Trophoblast cell (in vitro differentiated cells and primary cell): ENCODE measurements around the gene FGR.
A peak's percentile ranks its signal among the peaks of the same experiment; 100 is the strongest.

Experiments used
- DNase-seq, 2 donors: peaks; one replicate each; pipeline ENCODE4 v3.0.0-alpha.2; 2016
- H2AFZ ChIP-seq: 2 replicates; pipeline ENCODE4 v1.6.1; 2013; ENCODE audit warnings: low read length, moderate library complexity, mild to moderate bottlenecking; ENCODE audit not compliant: insufficient read depth, poor library complexity
- H2AK5ac ChIP-seq: 2 replicates; pipeline ENCODE4 v1.6.1; 2013; ENCODE audit warnings: mild to moderate bottlenecking, low read length
- H2BK120ac ChIP-seq: 2 replicates; pipeline ENCODE4 v1.6.1; 2013; ENCODE audit warnings: low read length, mild to moderate bottlenecking, moderate library complexity; ENCODE audit not compliant: insufficient read depth, poor library complexity
- H2BK12ac ChIP-seq: 2 replicates; pipeline ENCODE4 v1.6.1; 2013; ENCODE audit warnings: mild to moderate bottlenecking, low read length, moderate library complexity
- H2BK5ac ChIP-seq: 2 replicates; pipeline ENCODE4 v1.6.1; 2013; ENCODE audit warnings: low read length, low read depth, moderate library complexity, mild to moderate bottlenecking; ENCODE audit not compliant: poor library complexity
- H3K14ac ChIP-seq: 2 replicates; pipeline ENCODE4 v1.6.1; 2013; ENCODE audit warnings: mild to moderate bottlenecking, low read length
- H3K18ac ChIP-seq: 2 replicates; pipeline ENCODE4 v1.6.1; 2013; ENCODE audit warnings: mild to moderate bottlenecking, low read length
- H3K23ac ChIP-seq: 2 replicates; pipeline ENCODE4 v1.6.1; 2013; ENCODE audit warnings: low read length
- H3K27ac ChIP-seq: 2 replicates; pipeline ENCODE4 v1.5.1; 2013; ENCODE audit warnings: low read depth, mild to moderate bottlenecking, inconsistent platforms, low read length, moderate library complexity
- H3K27me3 ChIP-seq: 2 replicates; pipeline ENCODE4 v1.6.1; 2013; ENCODE audit warnings: inconsistent platforms, mild to moderate bottlenecking, low read length, moderate library complexity; ENCODE audit not compliant: insufficient read depth
- H3K36me3 ChIP-seq, 2 experiments: 1 replicate in 1 of 2; 2 replicates in 1 of 2; pipeline ENCODE4 v1.6.1; 2013; ENCODE audit warnings: low read length in 2 of 2, mild to moderate bottlenecking in 2 of 2, moderate library complexity in 1 of 2; ENCODE audit not compliant: insufficient read depth in 2 of 2, control insufficient read depth in 1 of 2
- H3K4ac ChIP-seq: 2 replicates; pipeline ENCODE4 v1.6.1; 2013; ENCODE audit warnings: low read depth, mild to moderate bottlenecking, low read length, moderate library complexity
- H3K4me1 ChIP-seq, 2 experiments: 1 replicate in 1 of 2; 2 replicates in 1 of 2; pipeline ENCODE4 v1.6.1; 2013; ENCODE audit warnings: low read length in 2 of 2, mild to moderate bottlenecking in 2 of 2, moderate library complexity in 1 of 2; ENCODE audit not compliant: insufficient read depth in 2 of 2, control insufficient read depth in 1 of 2
- H3K4me2 ChIP-seq: 2 replicates; pipeline ENCODE4 v1.6.1; 2013; ENCODE audit warnings: inconsistent platforms, mild to moderate bottlenecking, low read length, moderate library complexity
- H3K4me3 ChIP-seq: 2 replicates; pipeline ENCODE4 v1.5.1; 2013; ENCODE audit warnings: mild to moderate bottlenecking, low read depth, low read length, inconsistent platforms
- H3K79me1 ChIP-seq: one replicate; pipeline ENCODE4 v1.6.1; 2013; ENCODE audit warnings: low read length
- H3K79me2 ChIP-seq: 2 replicates; pipeline ENCODE4 v1.6.1; 2013; ENCODE audit warnings: low read length, mild to moderate bottlenecking; ENCODE audit not compliant: control insufficient read depth, insufficient read depth, poor library complexity
- H3K9ac ChIP-seq: 2 replicates; pipeline ENCODE4 v1.6.1; 2013; ENCODE audit warnings: mild to moderate bottlenecking, low read length
- H3K9me3 ChIP-seq: 2 replicates; pipeline ENCODE4 v1.6.1; 2013; ENCODE audit warnings: low read depth, mild to moderate bottlenecking, control low read depth, inconsistent platforms, low read length; ENCODE audit not compliant: insufficient read depth
- H4K12ac ChIP-seq: 2 replicates; pipeline ENCODE4 v1.6.1; 2013; ENCODE audit warnings: low read depth, mild to moderate bottlenecking, low read length, moderate library complexity
- H4K8ac ChIP-seq: 2 replicates; pipeline ENCODE4 v1.6.1; 2013; ENCODE audit warnings: low read depth, mild to moderate bottlenecking, low read length, moderate library complexity
- H4K91ac ChIP-seq: one replicate; pipeline ENCODE4 v1.6.1; 2013; ENCODE audit warnings: low read depth, mild to moderate bottlenecking, low read length, moderate library complexity
- WGBS: extraction: QIAGEN DNeasy Blood & Tissue Kit; methylation state at CpG from one replicate; pipeline ENCODE4 v1.1.7; 2013; ENCODE audit warnings: missing lambda C conversion rate; ENCODE audit not compliant: insufficient read length, insufficient coverage; ENCODE audit errors: extremely low coverage; 5-methylcytosine and 5-hydroxymethylcytosine counted together

The FGR gene

DNA sequence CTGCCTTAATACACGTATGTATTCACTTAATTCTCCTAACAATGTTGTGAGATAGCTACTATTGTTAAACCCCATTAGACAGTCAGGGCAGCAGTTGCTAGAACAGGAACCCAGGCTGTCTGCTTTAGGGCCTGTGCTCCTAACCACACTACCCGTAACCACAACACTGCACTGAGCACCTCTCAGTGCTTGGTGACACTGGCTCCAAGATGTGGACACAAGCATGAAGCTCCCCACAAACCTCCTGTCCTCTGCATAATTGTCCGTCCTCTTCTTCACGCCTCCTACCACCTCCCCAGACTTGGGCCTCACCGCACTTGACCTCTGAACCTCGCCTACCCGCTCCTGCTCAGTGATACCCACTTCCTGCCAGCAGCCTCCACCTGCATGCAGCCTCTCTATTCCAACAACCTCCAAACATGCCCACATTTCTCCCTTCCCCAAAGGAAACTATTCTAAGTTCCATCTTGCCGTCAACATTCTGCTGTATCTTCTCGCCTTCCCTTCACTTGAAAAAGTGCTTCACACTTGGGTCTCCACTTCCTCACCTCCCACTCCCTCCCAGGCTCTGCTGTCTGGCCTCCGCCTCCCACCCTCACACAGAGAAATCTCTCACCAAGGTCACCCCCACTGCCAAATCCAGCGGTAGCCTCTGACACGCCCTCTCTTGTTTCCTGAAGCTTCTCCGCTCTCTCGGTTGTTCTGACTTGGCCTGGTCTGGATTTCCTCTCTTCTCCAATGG lies 16.5 kb downstream of the FGR start:
- no peak overlapping the region for H3K18ac ChIP-seq
- H2BK5ac ChIP-seq = no peak overlapping the region
- H2AK5ac ChIP-seq = no peak overlapping the region

DNA sequence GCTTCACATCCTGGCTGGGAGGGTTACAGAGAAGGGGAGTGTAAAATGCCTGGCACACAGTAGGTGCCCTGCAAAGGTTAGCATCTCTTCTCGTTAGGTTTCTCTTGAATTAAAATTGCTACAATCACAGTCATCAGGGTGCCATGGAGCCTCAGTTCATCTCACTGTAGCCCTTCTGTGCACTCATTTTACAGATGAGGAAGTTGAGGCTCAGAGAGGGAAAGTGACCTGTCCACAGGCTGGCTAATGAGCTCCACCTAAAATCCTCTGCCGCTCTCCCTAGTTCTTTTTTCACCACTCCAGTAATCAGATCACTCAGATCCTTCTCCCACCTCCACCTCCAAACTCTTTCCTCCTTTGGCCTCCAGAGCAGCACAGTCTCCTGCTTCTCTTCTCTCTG lies 17.6 kb downstream of the FGR start:
- no CpG with 5 or more reads among the region's 2 CpGs for WGBS
- H2BK5ac ChIP-seq = no peak overlapping the region
- H3K36me3 ChIP-seq = no peaks in the 10 kb centered on the region
- no peak overlapping the region for H4K91ac ChIP-seq
- H3K79me2 ChIP-seq = no peaks in the 10 kb centered on the region
- H3K4me1 ChIP-seq = no peaks in the 10 kb centered on the region
- H3K27ac ChIP-seq = no peak overlapping the region
- H3K18ac ChIP-seq = no peak overlapping the region
- H2BK12ac ChIP-seq = no peak overlapping the region
- H2AK5ac ChIP-seq = no peak overlapping the region
- no peak overlapping the region for H3K4me3 ChIP-seq
- H3K9ac ChIP-seq = no peak overlapping the region
- H4K12ac ChIP-seq = no peak overlapping the region
- no peak overlapping the region for H2AFZ ChIP-seq
- H2BK120ac ChIP-seq = no peak overlapping the region
- H3K27me3 ChIP-seq = no peaks in the 10 kb centered on the region
- no peak for DNase-seq
- no peak overlapping the region for H3K14ac ChIP-seq
- H3K9me3 ChIP-seq = peaks cover 3% of the 10 kb centered on the region
- no peak overlapping the region for H3K23ac ChIP-seq
- H3K4ac ChIP-seq = no peak overlapping the region
- no peak overlapping the region for H4K8ac ChIP-seq
- no peak overlapping the region for H3K4me2 ChIP-seq
- H3K79me1 ChIP-seq = no peaks in the 10 kb centered on the region

More for the DNA sequence above, 16.5 kb downstream of the FGR start:
- Histone ChIP-seq H4K12ac (no peak overlapping the region), H3K4me2 (no peak overlapping the region), H2AFZ (no peak overlapping the region), H3K79me1 (no peaks in the 10 kb centered on the region), H3K4ac (no peak overlapping the region), H3K27me3 (no peaks in the 10 kb centered on the region), H3K79me2 (no peaks in the 10 kb centered on the region), H3K9me3 (peaks cover 3% of the 10 kb centered on the region), H4K91ac (no peak overlapping the region), H3K14ac (no peak overlapping the region), H2BK120ac (no peak overlapping the region), H3K4me1 (no peaks in the 10 kb centered on the region), H3K9ac (no peak overlapping the region), H3K23ac (peak overlapping the region; percentile 77), H3K4me3 (peak overlapping the region; percentile 44), H2BK12ac (no peak overlapping the region), H4K8ac (no peak overlapping the region), H3K27ac (no peak overlapping the region), H3K36me3 (no peaks in the 10 kb centered on the region)
- WGBS = no CpG with 5 or more reads among the region's 14 CpGs
- no peak for DNase-seq

DNA sequence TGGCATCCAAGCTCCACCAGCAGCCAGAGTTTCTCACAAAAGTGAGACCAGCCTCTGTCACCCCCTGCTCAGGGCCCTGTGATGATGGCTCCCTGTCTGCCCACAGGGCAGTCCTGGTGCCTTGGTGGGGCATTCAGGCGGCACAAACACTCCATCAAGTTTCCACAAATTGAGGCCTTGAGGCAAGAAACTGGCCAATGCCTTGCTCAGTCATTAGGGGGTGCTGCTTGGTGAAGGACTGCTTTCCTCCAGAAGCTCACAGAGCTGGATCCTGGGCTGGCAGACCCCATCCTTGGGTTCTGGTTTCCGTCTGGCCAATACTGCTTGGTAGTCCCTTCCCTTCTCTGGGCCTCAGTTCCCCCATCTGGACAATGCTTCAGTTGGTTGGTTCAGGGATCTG lies 18.5 kb downstream of the FGR start:
- no peaks in the 10 kb centered on the region for H3K27me3 ChIP-seq
- H3K23ac ChIP-seq = no peak overlapping the region
- H3K9ac ChIP-seq = no peak overlapping the region
- H2AK5ac ChIP-seq = no peak overlapping the region
- no peak overlapping the region for H3K14ac ChIP-seq
- no peak overlapping the region for H3K4me2 ChIP-seq
- no peak overlapping the region for H4K91ac ChIP-seq
- no peak overlapping the region for H3K27ac ChIP-seq
- H2BK120ac ChIP-seq = no peak overlapping the region
- no peak overlapping the region for H3K18ac ChIP-seq
- no peak overlapping the region for H2AFZ ChIP-seq
- H3K9me3 ChIP-seq = peaks cover 3% of the 10 kb centered on the region
- no peaks in the 10 kb centered on the region for H3K79me2 ChIP-seq
- H2BK12ac ChIP-seq = no peak overlapping the region
- H2BK5ac ChIP-seq = no peak overlapping the region
- no peak overlapping the region for H3K4me3 ChIP-seq
- no peaks in the 10 kb centered on the region for H3K36me3 ChIP-seq
- no peak overlapping the region for H4K8ac ChIP-seq
- H3K79me1 ChIP-seq = no peaks in the 10 kb centered on the region
- no peak overlapping the region for H4K12ac ChIP-seq
- H3K4ac ChIP-seq = no peak overlapping the region
- no peaks in the 10 kb centered on the region for H3K4me1 ChIP-seq
- WGBS = no CpG with 5 or more reads among the region's 2 CpGs
- DNase-seq = no peak

DNA sequence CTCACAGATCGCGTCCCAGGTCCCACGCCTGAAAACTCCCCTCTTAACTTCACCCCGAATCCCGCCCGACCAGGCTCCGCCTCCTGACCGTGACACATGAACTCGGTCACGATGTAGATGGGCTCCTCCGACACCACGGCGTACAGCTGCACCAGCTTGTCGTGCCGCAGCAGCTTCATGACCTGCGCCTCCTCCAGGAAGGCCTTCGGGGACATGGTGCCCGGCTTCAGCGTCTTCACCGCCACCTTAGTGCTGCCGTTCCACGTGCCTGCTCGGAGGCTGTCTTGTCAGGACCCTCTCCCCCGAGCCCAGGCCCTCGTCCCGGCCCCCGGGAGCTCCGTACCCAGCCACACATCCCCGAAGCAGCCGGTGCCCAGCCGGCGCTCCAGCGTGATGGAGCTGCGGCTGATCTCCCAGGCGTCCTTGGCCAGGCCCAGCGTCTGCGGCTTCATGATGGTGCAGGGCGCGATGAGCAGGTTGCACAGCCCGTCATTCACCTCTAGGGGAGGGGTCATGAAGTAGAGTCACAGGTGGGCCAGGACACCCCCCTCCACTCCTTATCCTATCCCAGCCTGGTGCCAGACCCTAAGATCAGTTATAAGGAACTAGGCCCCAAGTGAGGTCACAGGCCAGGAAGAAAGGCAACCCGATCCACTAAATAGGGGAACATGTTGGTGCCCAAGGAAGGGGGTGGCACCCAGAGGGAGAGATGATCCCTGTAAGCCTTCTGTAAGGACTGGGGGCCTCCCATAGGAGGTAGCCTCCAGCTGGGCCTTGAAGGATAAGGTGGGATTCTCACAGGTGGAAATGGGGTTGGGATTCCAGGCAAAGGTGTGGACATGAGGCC lies 19.4 kb downstream of the FGR start:
- peaks cover 4% of the 10 kb centered on the region for H3K9me3 ChIP-seq
- no peaks in the 10 kb centered on the region for H3K36me3 ChIP-seq
- no peak overlapping the region for H3K14ac ChIP-seq
- no peaks in the 10 kb centered on the region for H3K79me1 ChIP-seq
- H3K4me1 ChIP-seq = no peaks in the 10 kb centered on the region
- no CpG with 5 or more reads among the region's 41 CpGs for WGBS
- no peak overlapping the region for H3K9ac ChIP-seq
- no peak overlapping the region for H2BK120ac ChIP-seq
- H3K4ac ChIP-seq = no peak overlapping the region
- peak overlapping the region; percentile 40 for H3K4me2 ChIP-seq
- DNase-seq = no peak
- no peak overlapping the region for H3K27ac ChIP-seq
- H4K8ac ChIP-seq = no peak overlapping the region
- H2BK5ac ChIP-seq = no peak overlapping the region
- H3K23ac ChIP-seq = no peak overlapping the region
- no peak overlapping the region for H2AK5ac ChIP-seq
- H2BK12ac ChIP-seq = no peak overlapping the region
- H3K18ac ChIP-seq = no peak overlapping the region
- no peak overlapping the region for H4K91ac ChIP-seq
- H4K12ac ChIP-seq = no peak overlapping the region
- H3K27me3 ChIP-seq = no peaks in the 10 kb centered on the region
- no peak overlapping the region for H2AFZ ChIP-seq
- H3K79me2 ChIP-seq = no peaks in the 10 kb centered on the region
- H3K4me3 ChIP-seq = no peak overlapping the region
